Right lobe of liver (tissue), 6 donors: Measurements from ENCODE around the gene B3GALT2. TPM values are rescaled to one million over a fixed set of nuclear protein-coding genes. Genes with fewer than 3 reads are reported as not detected.
A peak's percentile ranks its signal among the peaks of the same experiment; 100 is the strongest.
"Not testable (repeated sequence)": the region's sequence is repeated elsewhere in the genome, so short reads cannot be mapped to it uniquely, and the experiment has no call there.

Source experiments
- ATAC-seq, 4 donors: fragments of 200-7000 bp; cut with Tn5 transposase; one replicate each; pipeline ENCODE4 v1.9.1; 2020; ENCODE audit warnings: mild to moderate bottlenecking in 4 of 4, moderate library complexity in 4 of 4
- DNase-seq, 3 donors: peaks; one replicate each; pipeline ENCODE4 v3.0.0-alpha.2; 2020
- H3K27ac ChIP-seq, 3 donors: fragments of 200-600 bp; one replicate each; pipeline ENCODE4 v1.8.0; 2022
- H3K27me3 ChIP-seq, 2 donors: fragments of 200-600 bp; one replicate each; pipeline ENCODE4 v1.8.0; 2022
- H3K36me3 ChIP-seq, 4 donors: fragments of 200-600 bp; sonication (generic) in 1 of 4; one replicate each; pipeline versions ENCODE4 v1.5.1 to v1.8.0; 2017 to 2022; ENCODE audit warnings: control low read depth in 1 of 4
- H3K4me1 ChIP-seq, 4 donors: fragments of 200-600 bp; sonication (generic) in 1 of 4; one replicate each; pipeline versions ENCODE4 v1.5.1 to v1.8.0; 2017 to 2022; ENCODE audit warnings: control low read depth in 1 of 4
- H3K4me3 ChIP-seq, 3 donors: fragments of 200-600 bp; one replicate each; pipeline ENCODE4 v1.8.0; 2022
- H3K9me3 ChIP-seq, 4 donors: fragments of 200-600 bp; sonication (generic) in 1 of 4; one replicate each; pipeline versions ENCODE4 v1.5.1 to v1.8.0; 2017 to 2022; ENCODE audit warnings: control low read depth in 1 of 4
- POLR2A ChIP-seq: fragments of 450-650 bp; IDR thresholded peaks from one replicate; pipeline ENCODE4 v1.6.1; 2017; ENCODE audit warnings: antibody characterized with exemption, mild to moderate bottlenecking
- WGBS: methylation state at CpG from one replicate; pipeline ENCODE4 v1.1.6; 2018; ENCODE audit warnings: low coverage, low lambda C conversion rate; ENCODE audit not compliant: insufficient coverage; ENCODE audit errors: missing lambda C conversion rate; 5-methylcytosine and 5-hydroxymethylcytosine counted together
- intact Hi-C, 2 donors: fragments of 100-400 bp; cut with DNase I; formaldehyde crosslinking; loops; one replicate each; pipeline versions ENCODE4 v1.11.2 to v1.14.1; 2022
- long read RNA-seq: library from polyadenylated mRNA; unstranded; transcript quantifications from one replicate; pipeline ENCODE4 v2.0.0, GENCODE V29; 2019
- total RNA-seq, 6 experiments: library from RNA; depleted of rRNA in 2 of 6; stranded (reverse); fragments of >200 nt in 2 of 6; fragmentation: NEBNext Ultra II Directional in 3 of 6; extraction: Animal tissue kit (Norgen Biotek cat#: 25700) in 3 of 6; gene quantifications; one replicate each; pipeline versions ENCODE4 v1.1.0 to v1.2.4, GENCODE V29; 2016 to 2023
- TF ChIP-seq, protein P1 (sequence below), 4 donors: fragments of 200-600 bp in 3 of 4; fragments of 450-650 bp in 1 of 4; IDR thresholded peaks; one replicate each; pipeline versions ENCODE4 v1.5.1 to v1.8.0; 2016 to 2022; ENCODE audit warnings: antibody characterized with exemption in 4 of 4, mild to moderate bottlenecking in 2 of 4
- donor health status: DM: no; HTN: yes; CAD: no.
- donor health status: DM: no; HTN: no; CAD: no.
- donor health status: DM: no; HTN: no; CAD: no.
- donor health status: DM: no; HTN: yes; CAD: no.
- donor health status: DM: no; HTN: yes; CAD: no.

Gene B3GALT2, protein sequence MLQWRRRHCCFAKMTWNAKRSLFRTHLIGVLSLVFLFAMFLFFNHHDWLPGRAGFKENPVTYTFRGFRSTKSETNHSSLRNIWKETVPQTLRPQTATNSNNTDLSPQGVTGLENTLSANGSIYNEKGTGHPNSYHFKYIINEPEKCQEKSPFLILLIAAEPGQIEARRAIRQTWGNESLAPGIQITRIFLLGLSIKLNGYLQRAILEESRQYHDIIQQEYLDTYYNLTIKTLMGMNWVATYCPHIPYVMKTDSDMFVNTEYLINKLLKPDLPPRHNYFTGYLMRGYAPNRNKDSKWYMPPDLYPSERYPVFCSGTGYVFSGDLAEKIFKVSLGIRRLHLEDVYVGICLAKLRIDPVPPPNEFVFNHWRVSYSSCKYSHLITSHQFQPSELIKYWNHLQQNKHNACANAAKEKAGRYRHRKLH
- under 1 TPM; 0.09 to 0.50 (median 0.24) TPM for total RNA-seq
- long read RNA-seq, result 0 reads

DNA sequence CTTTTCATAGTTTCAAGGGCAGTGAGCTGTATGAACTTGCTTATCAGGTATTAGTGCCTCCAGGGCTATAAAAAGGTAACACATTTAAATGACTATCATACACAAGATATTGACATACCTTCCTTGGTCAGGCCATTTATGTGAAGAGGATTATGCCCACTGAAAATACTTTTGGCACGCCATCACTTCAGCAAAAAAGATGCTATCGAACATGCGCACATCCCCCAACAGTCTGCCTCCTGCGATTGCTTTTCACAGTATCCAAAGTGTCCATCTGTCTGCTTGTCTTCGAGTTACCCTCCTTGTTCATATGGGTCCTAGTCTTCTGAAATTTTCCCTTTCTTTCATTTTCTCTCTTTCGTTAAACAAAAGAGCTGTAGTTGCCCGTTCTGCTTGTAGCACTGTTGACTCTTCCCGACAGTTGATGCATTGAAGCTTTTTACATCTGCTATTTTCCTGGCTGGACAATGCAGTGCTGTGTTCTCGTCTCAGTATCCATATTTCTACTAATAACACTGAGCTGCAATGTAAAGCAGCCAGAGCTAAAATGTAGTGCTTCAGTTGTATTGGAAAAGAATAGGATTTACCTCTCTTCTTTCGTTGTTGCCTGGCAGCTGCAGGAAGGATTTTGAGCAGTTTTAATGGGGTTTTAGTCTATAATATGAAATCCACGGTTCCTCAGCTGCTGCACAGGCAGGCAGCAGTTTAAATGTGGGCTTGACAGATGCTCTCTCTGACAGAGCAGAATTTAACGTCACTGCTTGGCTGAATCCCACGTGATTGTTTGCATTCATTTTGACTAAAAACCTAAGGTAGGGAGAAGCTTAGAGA lies at the start of gene B3GALT2:
Gene B3GALT2, minus strand, starts transcription at position 713 of the 831 bp plus-strand sequence. CDS start 5,051 bp downstream, outside the sequence.
- H3K4me1 ChIP-seq, result peaks cover 0 to 9% (median 3%) of the 10 kb centered on the region in 4 donors
- H3K4me3 ChIP-seq, result peak within 1 kb of the TSS in 1 of 3 donors; percentile 2
- no peaks in the 10 kb centered on the region for H3K27me3 ChIP-seq
- intact Hi-C loops, result no loop called here
- H3K36me3 ChIP-seq, result no peaks in the 10 kb centered on the region
- H3K9me3 ChIP-seq, result no peaks in the 10 kb centered on the region
- ATAC-seq (peak; percentile 67 to 77 (median 73)), DNase-seq (no peak)
- H3K27ac ChIP-seq, result no peak within 1 kb of the TSS
- WGBS, result 36% methylated on average over 13 of the region's 13 CpGs
- TF ChIP-seq, protein P1, sequence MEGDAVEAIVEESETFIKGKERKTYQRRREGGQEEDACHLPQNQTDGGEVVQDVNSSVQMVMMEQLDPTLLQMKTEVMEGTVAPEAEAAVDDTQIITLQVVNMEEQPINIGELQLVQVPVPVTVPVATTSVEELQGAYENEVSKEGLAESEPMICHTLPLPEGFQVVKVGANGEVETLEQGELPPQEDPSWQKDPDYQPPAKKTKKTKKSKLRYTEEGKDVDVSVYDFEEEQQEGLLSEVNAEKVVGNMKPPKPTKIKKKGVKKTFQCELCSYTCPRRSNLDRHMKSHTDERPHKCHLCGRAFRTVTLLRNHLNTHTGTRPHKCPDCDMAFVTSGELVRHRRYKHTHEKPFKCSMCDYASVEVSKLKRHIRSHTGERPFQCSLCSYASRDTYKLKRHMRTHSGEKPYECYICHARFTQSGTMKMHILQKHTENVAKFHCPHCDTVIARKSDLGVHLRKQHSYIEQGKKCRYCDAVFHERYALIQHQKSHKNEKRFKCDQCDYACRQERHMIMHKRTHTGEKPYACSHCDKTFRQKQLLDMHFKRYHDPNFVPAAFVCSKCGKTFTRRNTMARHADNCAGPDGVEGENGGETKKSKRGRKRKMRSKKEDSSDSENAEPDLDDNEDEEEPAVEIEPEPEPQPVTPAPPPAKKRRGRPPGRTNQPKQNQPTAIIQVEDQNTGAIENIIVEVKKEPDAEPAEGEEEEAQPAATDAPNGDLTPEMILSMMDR (IDR thresholded peaks at IDR 0.05), result no peak
- TF ChIP-seq POLR2A, result no peak

DNA sequence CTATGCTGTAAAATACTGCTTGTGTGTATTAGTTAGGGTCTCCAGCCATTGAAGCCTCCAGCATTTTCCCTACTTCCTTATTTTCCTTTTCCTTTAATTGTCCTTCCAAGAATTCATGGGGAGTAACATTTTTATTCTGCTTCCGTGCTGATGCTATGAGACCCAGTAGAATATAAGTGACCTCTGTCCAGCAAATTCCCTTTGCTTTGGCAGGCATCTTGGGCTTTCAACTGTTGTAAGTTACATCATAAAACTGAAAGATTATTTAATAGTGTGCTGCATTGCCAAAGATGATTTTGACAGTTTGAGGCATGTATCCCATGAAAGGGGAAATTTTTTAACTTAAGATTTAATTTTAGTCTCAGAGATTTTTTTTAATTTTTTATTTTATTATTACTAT lies 48.1 kb upstream of the B3GALT2 start:
- WGBS, result 50% methylated on average over 1 of the region's 1 CpG
- H3K4me3 ChIP-seq, result no peak overlapping the region
- H3K36me3 ChIP-seq, result peaks cover 0 to 10% (median 1%) of the 10 kb centered on the region in 4 donors
- TF ChIP-seq POLR2A, result no peak
- TF ChIP-seq, protein P1 (IDR thresholded peaks at IDR 0.05), result no peak
- ATAC-seq (no peak), DNase-seq (no peak)
- H3K27ac ChIP-seq, result no peak overlapping the region
- H3K27me3 ChIP-seq, result no peaks in the 10 kb centered on the region
- no peaks in the 10 kb centered on the region for H3K4me1 ChIP-seq
- intact Hi-C loops, result no loop called here
- no peaks in the 10 kb centered on the region for H3K9me3 ChIP-seq

DNA sequence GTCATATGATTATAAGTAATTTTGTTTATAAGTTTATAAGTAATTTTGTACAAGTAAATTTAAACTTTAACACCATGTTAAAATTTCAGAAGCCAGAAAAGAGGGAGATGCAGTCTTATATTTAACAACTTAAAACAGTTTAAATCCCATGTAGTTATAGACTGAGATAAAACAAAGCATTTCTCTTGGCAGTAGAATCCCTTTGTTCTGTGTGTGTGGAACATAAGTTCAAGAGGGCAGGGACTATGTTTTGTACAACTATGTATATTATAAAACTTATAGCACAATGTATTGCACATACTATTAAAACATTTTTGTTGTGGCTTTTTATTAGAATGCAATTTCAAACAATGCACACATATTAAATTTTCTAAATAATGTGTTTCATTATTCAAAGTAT lies 44.7 kb upstream of the B3GALT2 start:
- H3K4me1 ChIP-seq, H3K4me3 ChIP-seq, intact Hi-C loops, H3K27ac ChIP-seq, H3K27me3 ChIP-seq, H3K9me3 ChIP-seq, DNase-seq, H3K36me3 ChIP-seq, ATAC-seq: not testable (repeated sequence)

GRCh38 chr1:193229136-193229535 lies 42.7 kb upstream of the B3GALT2 start:
- Histone ChIP-seq H3K4me1 (no peaks in the 10 kb centered on the region), H3K9me3 (no peaks in the 10 kb centered on the region), H3K27me3 (no peaks in the 10 kb centered on the region), H3K36me3 (peaks cover 0 to 5% (median 0%) of the 10 kb centered on the region in 4 donors), H3K27ac (no peak overlapping the region), H3K4me3 (no peak overlapping the region)
- 83% methylated on average over 3 of the region's 3 CpGs for WGBS
- ATAC-seq (no peak), DNase-seq (no peak)
- intact Hi-C loops, result no loop called here
- no peak for TF ChIP-seq POLR2A
- TF ChIP-seq, protein P1 (IDR thresholded peaks at IDR 0.05), result no peak
